CD4-positive, alpha-beta T cell (primary cell): ENCODE measurements around the gene ADAM22. TPM values are rescaled to one million over a fixed set of nuclear protein-coding genes. Genes with fewer than 3 reads are reported as not detected.

Experiments
- ATAC-seq: fragments of 200-7000 bp; cut with Tn5 transposase; one replicate; pipeline ENCODE4 v1.10.0; 2022; ENCODE audit warnings: mild to moderate bottlenecking; ENCODE audit not compliant: poor library complexity
- CTCF ChIA-PET: fragments of 350-600 bp; sonication (Branson Sonifier 250); formaldehyde crosslinking; loops from one replicate; lab custom pipeline; 2021; ENCODE audit warnings: antibody characterized with exemption, inconsistent platforms; lab: Charles Lee
- POLR2A ChIA-PET: fragments of 350-600 bp; sonication (Branson Sonifier 250); formaldehyde crosslinking; loops from one replicate; lab custom pipeline; 2021; ENCODE audit warnings: antibody characterized with exemption, inconsistent platforms; lab: Charles Lee
- DNase-seq, 14 experiments: peaks; one replicate each; pipeline ENCODE4 v3.0.0-alpha.2; 2013 to 2020; ENCODE audit warnings: mixed read lengths in 2 of 14
- H3K27ac ChIP-seq, 2 donors: one replicate each; pipeline versions ENCODE4 v1.5.1 to v1.7.0; 2013; ENCODE audit warnings: low read length in 2 of 2, low read depth in 1 of 2, mild to moderate bottlenecking in 1 of 2
- H3K27me3 ChIP-seq, 2 experiments: 1 replicate in 1 of 2; 2 replicates in 1 of 2; pipeline versions ENCODE4 v1.6.1 to v1.7.0; 2013; ENCODE audit warnings: low read length in 2 of 2, control low read depth in 1 of 2, mild to moderate bottlenecking in 1 of 2, moderate library complexity in 1 of 2; ENCODE audit not compliant: insufficient read depth in 2 of 2, control insufficient read depth in 1 of 2
- H3K36me3 ChIP-seq: one replicate; pipeline ENCODE4 v1.6.1; 2013; ENCODE audit warnings: low read length, control low read depth; ENCODE audit not compliant: insufficient read depth
- H3K4me1 ChIP-seq: one replicate; pipeline ENCODE4 v1.6.1; 2013; ENCODE audit warnings: low read length, control low read depth; ENCODE audit not compliant: insufficient read depth
- H3K4me3 ChIP-seq: one replicate; pipeline ENCODE4 v1.5.1; 2013; ENCODE audit warnings: mild to moderate bottlenecking, low read length, moderate library complexity
- H3K9me3 ChIP-seq, 2 experiments: 1 replicate in 1 of 2; 2 replicates in 1 of 2; pipeline versions ENCODE4 v1.6.1 to v1.7.0; 2013; ENCODE audit warnings: low read length in 2 of 2, mild to moderate bottlenecking in 2 of 2, control low read depth in 1 of 2, moderate library complexity in 1 of 2; ENCODE audit not compliant: control insufficient read depth in 1 of 2, insufficient read depth in 1 of 2
- H3K27ac Mint-ChIP-seq: one replicate; pipeline ENCODE4 v1.8.0; 2020; ENCODE audit warnings: mixed read lengths
- H3K27me3 Mint-ChIP-seq: one replicate; pipeline ENCODE4 v1.8.0; 2021; ENCODE audit warnings: mixed read lengths
- H3K36me3 Mint-ChIP-seq: one replicate; pipeline ENCODE4 v1.8.0; 2021; ENCODE audit warnings: low read depth, mixed read lengths
- H3K4me1 Mint-ChIP-seq: one replicate; pipeline ENCODE4 v1.8.0; 2021; ENCODE audit warnings: low read depth, mixed read lengths
- H3K4me3 Mint-ChIP-seq: one replicate; pipeline ENCODE4 v1.8.0; 2020; ENCODE audit warnings: mild to moderate bottlenecking, mixed read lengths
- H3K9me3 Mint-ChIP-seq: one replicate; pipeline ENCODE4 v1.8.0; 2020; ENCODE audit warnings: mixed read lengths
- intact Hi-C, 2 experiments: fragments of 100-400 bp; cut with DNase I in 1 of 2; cut with micrococcal nuclease in 1 of 2; formaldehyde crosslinking; loops; one replicate each; pipeline versions ENCODE4 v1.15.1 to v1.9.0; 2023 to 2025; cut with DNase I, micrococcal nuclease
- total RNA-seq, 174 experiments: library from RNA in 2 of 174; stranded (reverse) in 2 of 174; gene quantifications; one replicate each; pipeline ENCODE4 v1.2.3 and lab custom pipeline; 2021 to 2026
- TF ChIP-seq, protein P1 (sequence below): fragments of 200-600 bp; IDR thresholded peaks from one replicate; pipeline ENCODE4 v1.8.0; 2022; ENCODE audit warnings: antibody characterized with exemption, mild to moderate bottlenecking

ADAM22 gene
- total RNA-seq, 2 experiments from 2014 or later: 0.60 to 0.64 TPM

DNA sequence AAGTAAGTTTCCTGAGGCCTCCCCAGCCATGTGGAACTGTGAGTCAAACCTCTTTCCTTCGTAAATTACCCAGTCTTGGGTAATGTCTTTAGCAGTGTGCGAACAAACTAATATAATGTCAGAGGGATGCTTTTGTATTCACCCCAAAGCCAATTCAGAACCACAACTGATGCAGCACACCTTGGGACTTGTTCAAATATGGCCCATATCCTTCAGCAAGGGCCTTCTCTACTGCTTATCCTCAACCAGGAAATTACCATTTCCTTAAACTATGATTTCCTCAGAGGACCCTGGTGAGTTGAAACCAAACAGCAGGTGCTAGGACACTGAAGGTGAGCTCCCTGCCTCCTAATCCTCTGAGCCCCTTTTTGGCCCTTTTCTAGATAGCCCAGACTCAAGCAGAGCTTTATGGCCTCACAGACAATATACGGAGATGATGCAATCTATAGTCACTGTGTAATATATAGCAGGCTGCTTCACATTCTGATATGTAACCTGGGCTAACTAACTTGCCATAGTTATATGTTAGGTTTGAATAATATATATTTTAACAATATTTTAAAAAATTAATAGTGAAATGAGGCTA is 270.6 kb downstream of the ADAM22 start:
- peaks cover 67% of the 10 kb centered on the region for H3K36me3 Mint-ChIP-seq
- H3K9me3 Mint-ChIP-seq: no peaks in the 10 kb centered on the region
- H3K4me3 ChIP-seq: no peak overlapping the region
- POLR2A ChIA-PET: no interaction called here
- H3K4me3 Mint-ChIP-seq: no peak overlapping the region
- ATAC-seq (no peak), DNase-seq (no peak)
- H3K27ac Mint-ChIP-seq: no peak overlapping the region
- H3K4me1 Mint-ChIP-seq: no peaks in the 10 kb centered on the region
- H3K27me3 Mint-ChIP-seq: no peaks in the 10 kb centered on the region
- peaks cover 62% of the 10 kb centered on the region for H3K36me3 ChIP-seq
- no peaks in the 10 kb centered on the region for H3K4me1 ChIP-seq
- no peaks in the 10 kb centered on the region for H3K27me3 ChIP-seq
- intact Hi-C loops: no loop called here
- TF ChIP-seq, protein P1, sequence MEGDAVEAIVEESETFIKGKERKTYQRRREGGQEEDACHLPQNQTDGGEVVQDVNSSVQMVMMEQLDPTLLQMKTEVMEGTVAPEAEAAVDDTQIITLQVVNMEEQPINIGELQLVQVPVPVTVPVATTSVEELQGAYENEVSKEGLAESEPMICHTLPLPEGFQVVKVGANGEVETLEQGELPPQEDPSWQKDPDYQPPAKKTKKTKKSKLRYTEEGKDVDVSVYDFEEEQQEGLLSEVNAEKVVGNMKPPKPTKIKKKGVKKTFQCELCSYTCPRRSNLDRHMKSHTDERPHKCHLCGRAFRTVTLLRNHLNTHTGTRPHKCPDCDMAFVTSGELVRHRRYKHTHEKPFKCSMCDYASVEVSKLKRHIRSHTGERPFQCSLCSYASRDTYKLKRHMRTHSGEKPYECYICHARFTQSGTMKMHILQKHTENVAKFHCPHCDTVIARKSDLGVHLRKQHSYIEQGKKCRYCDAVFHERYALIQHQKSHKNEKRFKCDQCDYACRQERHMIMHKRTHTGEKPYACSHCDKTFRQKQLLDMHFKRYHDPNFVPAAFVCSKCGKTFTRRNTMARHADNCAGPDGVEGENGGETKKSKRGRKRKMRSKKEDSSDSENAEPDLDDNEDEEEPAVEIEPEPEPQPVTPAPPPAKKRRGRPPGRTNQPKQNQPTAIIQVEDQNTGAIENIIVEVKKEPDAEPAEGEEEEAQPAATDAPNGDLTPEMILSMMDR: no peak
- no peaks in the 10 kb centered on the region for H3K9me3 ChIP-seq
- H3K27ac ChIP-seq: no peak overlapping the region
- CTCF ChIA-PET: interaction anchor here (1.5 kb wide), 1 partner anchor 15 kb away, joined by 5 read pairs; the partner anchor contains the start of gene SRI

DNA sequence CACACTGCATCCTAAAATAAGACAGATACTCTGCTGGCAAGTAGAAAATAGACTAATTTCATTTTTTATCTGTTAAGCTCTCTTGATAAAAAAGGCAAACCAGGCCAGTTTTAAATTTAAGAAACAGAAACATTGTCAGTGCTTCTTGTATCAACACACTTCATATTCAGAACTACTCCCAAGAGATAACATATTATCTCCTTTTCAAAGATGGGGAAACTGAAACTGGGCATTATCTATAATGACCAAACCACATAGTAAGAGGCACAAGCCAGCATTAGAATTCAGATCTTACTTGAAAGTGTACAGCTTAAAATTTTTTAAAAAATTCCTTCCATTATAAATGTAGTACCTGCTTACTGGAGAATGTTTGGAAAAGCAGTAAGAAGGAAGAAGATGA is 271.1 kb downstream of the ADAM22 start:
- H3K9me3 ChIP-seq: no peaks in the 10 kb centered on the region
- no peak for DNase-seq
- ChIA-PET POLR2A (no interaction called here), CTCF (interaction anchor here (1.5 kb wide), 1 partner anchor 15 kb away, joined by 5 read pairs; the partner anchor contains the start of gene SRI)
- no peak for ATAC-seq
- Mint-ChIP-seq H3K4me1 (no peaks in the 10 kb centered on the region), H3K27me3 (no peaks in the 10 kb centered on the region), H3K4me3 (no peak overlapping the region), H3K9me3 (no peaks in the 10 kb centered on the region), H3K27ac (no peak overlapping the region), H3K36me3 (peaks cover 72% of the 10 kb centered on the region)
- H3K27me3 ChIP-seq: no peaks in the 10 kb centered on the region
- no peak overlapping the region for H3K4me3 ChIP-seq
- H3K36me3 ChIP-seq: peaks cover 68% of the 10 kb centered on the region
- TF ChIP-seq, protein P1: no peak
- intact Hi-C loops: no loop called here
- H3K4me1 ChIP-seq: no peaks in the 10 kb centered on the region
- H3K27ac ChIP-seq: no peak overlapping the region

GRCh38 chr7:88206254-88206653 is 272.2 kb downstream of the ADAM22 start:
- Mint-ChIP-seq H3K27ac (no peak overlapping the region), H3K4me3 (no peak overlapping the region), H3K4me1 (no peaks in the 10 kb centered on the region), H3K9me3 (no peaks in the 10 kb centered on the region), H3K27me3 (no peaks in the 10 kb centered on the region), H3K36me3 (peaks cover 79% of the 10 kb centered on the region)
- Histone ChIP-seq H3K4me3 (no peak overlapping the region), H3K4me1 (no peaks in the 10 kb centered on the region), H3K9me3 (no peaks in the 10 kb centered on the region), H3K36me3 (peaks cover 75% of the 10 kb centered on the region), H3K27me3 (no peaks in the 10 kb centered on the region), H3K27ac (no peak overlapping the region)
- POLR2A ChIA-PET: no interaction called here
- intact Hi-C loops: no loop called here
- CTCF ChIA-PET: interaction anchor here (1.5 kb wide), 1 partner anchor 14 kb away, joined by 5 read pairs; the partner anchor contains the start of gene SRI
- DNase-seq (no peak), ATAC-seq (no peak)
- TF ChIP-seq, protein P1: no peak
